GM21825 (cell line): Measurements from ENCODE around the gene MINAR1.

ENCODE experiments used
- ATAC-seq: cut with Tn5 transposase; IDR thresholded peaks from one replicate; pipeline ENCODE4 v1.9.1; 2021; ENCODE audit warnings: mild to moderate bottlenecking, moderate library complexity; ENCODE audit not compliant: unreplicated experiment

The MINAR1 gene

DNA sequence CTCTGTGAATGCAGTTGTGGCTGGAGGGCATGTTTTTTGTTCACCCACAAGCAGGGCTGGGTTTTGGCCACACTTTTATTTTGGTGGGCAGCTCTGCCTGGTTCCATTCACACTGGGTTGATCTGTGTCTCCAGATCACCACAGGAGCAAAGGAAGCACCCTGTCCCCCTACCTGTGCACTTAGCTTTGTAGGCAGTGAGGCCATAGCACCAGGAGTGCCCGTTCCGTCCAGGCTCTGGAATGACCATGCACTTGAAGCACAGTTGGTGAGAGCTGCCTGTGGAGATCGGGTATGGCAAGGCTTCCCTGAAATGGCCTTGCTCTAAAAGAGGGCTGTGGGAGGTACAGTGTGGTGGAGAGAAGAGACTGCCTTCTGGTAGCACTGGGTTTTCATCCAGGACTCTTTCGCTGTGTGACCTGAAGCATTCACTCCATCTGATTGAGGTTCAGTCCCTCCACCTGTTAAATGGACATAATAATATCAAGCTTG, 31.7 kb downstream of the MINAR1 start:
- no peak for ATAC-seq

DNA sequence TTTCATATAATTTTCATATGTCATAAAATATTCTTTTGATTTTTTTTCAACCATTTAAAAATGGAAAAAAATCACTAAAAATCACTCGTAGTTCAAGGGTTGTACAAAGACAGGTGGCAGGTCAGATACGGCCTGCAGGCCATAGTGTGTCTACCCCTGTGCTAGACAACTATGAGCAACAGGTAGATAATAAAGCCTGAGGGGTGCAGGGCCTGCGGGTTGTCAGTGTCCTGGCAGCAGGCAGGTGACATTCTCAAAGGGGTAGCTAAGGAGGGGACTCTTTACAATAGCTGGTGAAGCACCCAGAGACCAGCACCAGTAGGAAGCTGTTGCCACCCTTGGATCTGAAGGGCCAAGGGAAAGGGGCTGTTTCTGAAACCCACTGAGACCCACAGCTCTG, 34.4 kb downstream of the MINAR1 start:
- no peak for ATAC-seq

- no peak for ATAC-seq
These were observed 35.9 kb downstream of the MINAR1 start for GRCh38 chr15:79467865-79468586.

DNA sequence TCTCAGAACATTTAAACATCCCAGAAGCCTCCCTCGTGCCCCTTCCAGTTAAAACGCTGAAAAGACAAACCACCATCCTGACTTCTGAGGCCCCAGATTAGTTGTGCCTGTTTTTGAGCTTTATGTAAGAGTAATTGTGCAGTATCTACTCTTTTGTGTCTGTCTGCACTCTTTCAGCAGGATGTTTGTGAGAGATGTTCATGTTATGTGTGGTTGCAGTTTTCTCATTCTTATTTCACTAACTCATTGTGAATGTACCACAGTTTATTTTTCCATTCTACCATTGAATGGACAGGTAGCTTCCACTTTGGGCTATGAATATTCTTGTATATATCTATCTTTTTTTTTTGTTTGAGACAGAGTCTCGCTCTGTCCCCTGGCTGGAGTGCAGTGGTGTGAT, 40.3 kb downstream of the MINAR1 start:
- no peak for ATAC-seq

- ATAC-seq: no peak
These were observed 42.1 kb downstream of the MINAR1 start for GRCh38 chr15:79474252-79474651.

GRCh38 chr15:79475306-79475705, 43.2 kb downstream of the MINAR1 start:
- ATAC-seq: no peak

DNA sequence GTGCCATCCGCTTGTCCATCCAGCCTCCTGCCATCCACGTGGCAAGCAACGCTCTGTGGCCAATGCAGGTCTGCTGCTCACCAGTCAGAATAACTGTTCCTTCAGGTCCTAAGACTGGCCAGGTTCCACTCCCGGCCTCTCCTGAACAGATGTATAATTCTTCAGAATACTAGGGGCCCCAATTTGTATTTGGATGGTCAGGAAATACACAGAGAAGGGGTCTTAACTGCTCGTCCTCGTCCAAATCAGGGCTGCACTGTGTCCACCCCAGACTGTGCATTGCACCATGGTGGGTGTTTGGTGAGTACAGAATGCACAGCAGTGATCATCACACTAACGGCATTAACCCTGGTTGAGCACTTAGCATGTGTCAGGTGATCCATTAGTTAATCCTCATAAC, 46.0 kb downstream of the MINAR1 start:
- no peak for ATAC-seq

- no peak for ATAC-seq
These were observed 47.5 kb downstream of the MINAR1 start for GRCh38 chr15:79479616-79480015.

GRCh38 chr15:79481793-79482192, 49.7 kb downstream of the MINAR1 start:
- ATAC-seq: no peak
